Activated T-cell treated with anti-CD3 and anti-CD28 coated beads for 1 hour (primary cell): ENCODE results near the gene RGS7BP.

ENCODE experiments used
- DNase-seq: peaks from one replicate; pipeline ENCODE4 v3.0.0-alpha.2; 2020; ENCODE audit warnings: low read depth

Gene RGS7BP

GRCh38 chr5:64632251-64632650, 126.4 kb downstream of the RGS7BP start:
- DNase-seq, result no peak

- no peak for DNase-seq
These were observed 129.3 kb downstream of the RGS7BP start for GRCh38 chr5:64634997-64635686.

GRCh38 chr5:64637144-64637543, 131.3 kb downstream of the RGS7BP start:
- no peak for DNase-seq

- DNase-seq, result no peak
These were observed 132.1 kb downstream of the RGS7BP start for GRCh38 chr5:64637837-64638443.

GRCh38 chr5:64644831-64645230, 139.0 kb downstream of the RGS7BP start:
- no peak for DNase-seq

- no peak for DNase-seq
These were observed 140.4 kb downstream of the RGS7BP start for GRCh38 chr5:64646169-64646568.

GRCh38 chr5:64649512-64649911, 143.7 kb downstream of the RGS7BP start:
- no peak for DNase-seq

GRCh38 chr5:64653766-64654560, 148.1 kb downstream of the RGS7BP start:
- DNase-seq, result no peak

GRCh38 chr5:64654561-64654938, 148.7 kb downstream of the RGS7BP start:
- DNase-seq, result no peak

- no peak for DNase-seq
These were observed 149.8 kb downstream of the RGS7BP start for GRCh38 chr5:64655596-64655995.

GRCh38 chr5:64659289-64659688, 153.5 kb downstream of the RGS7BP start:
- no peak for DNase-seq
